ENCODE results near the gene NEGR1.

NEGR1 gene

GRCh38 chr1:71796006-71796405 lies 486.3 kb downstream of the NEGR1 start:
- no peak overlapping the region for H3K4me3 ChIP-seq (ENCODE audit: low read depth, low read length)
- TF ChIP-seq CTCF (IDR thresholded peaks at IDR 0.05; ENCODE audit: borderline replicate concordance, insufficient read depth, low read depth, low read length), result no peak

DNA sequence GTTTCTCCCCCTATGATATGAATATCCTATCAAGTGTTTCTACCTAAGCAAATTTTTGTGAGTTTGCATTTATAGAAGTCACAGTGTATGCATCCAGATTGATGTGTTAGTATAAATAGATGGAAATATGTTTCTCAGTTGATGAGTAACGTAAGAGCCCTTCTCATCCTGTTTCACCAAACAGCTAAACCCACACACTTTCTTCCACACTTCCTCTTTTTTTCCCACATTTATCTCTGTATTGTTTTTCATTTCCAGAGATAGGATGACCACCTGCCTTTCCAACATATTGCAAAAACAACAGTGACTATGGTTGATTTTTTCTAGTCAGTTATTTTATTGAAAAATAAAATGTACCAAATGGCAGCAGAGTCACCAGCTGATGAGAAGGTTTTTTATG lies 490.1 kb downstream of the NEGR1 start:
- H3K4me3 ChIP-seq (ENCODE audit: low read depth, low read length), result no peak overlapping the region
- TF ChIP-seq CTCF (IDR thresholded peaks at IDR 0.05; ENCODE audit: borderline replicate concordance, insufficient read depth, low read depth, low read length), result no peak

DNA sequence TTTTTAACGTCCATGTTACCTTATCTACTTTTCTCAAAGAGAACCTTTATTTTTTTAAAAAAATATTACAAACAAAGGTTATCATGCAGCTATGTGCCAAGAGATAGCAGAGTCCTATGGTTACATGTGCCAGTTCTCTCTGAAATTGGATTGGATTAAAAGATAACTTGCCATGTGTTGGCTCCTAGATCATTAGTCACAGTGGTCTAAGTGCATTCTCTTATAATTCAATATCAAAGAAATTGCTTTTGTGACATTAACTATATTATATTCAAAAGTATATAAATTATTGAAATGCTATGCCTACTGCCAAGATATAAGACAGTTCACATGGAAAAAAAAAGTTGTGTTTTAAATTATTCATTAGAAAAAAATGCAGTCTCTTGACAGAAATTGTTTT lies 494.2 kb downstream of the NEGR1 start:
- TF ChIP-seq CTCF (IDR thresholded peaks at IDR 0.05; ENCODE audit: borderline replicate concordance, insufficient read depth, low read depth, low read length), result no peak
- H3K4me3 ChIP-seq (ENCODE audit: low read depth, low read length), result no peak overlapping the region

- H3K4me3 ChIP-seq (ENCODE audit: low read depth, low read length), result no peak overlapping the region
Measured at GRCh38 chr1:71787699-71788098, 494.6 kb downstream of the NEGR1 start.

GRCh38 chr1:71786218-71786617 lies 496.1 kb downstream of the NEGR1 start:
- no peak overlapping the region for H3K4me3 ChIP-seq (ENCODE audit: low read depth, low read length)
- TF ChIP-seq CTCF (IDR thresholded peaks at IDR 0.05; ENCODE audit: borderline replicate concordance, insufficient read depth, low read depth, low read length), result no peak

More at GRCh38 chr1:71787699-71788098, 494.6 kb downstream of the NEGR1 start:
- TF ChIP-seq CTCF (IDR thresholded peaks at IDR 0.05; ENCODE audit: borderline replicate concordance, insufficient read depth, low read depth, low read length), result no peak

- no peak for TF ChIP-seq CTCF (IDR thresholded peaks at IDR 0.05; ENCODE audit: borderline replicate concordance, insufficient read depth, low read depth, low read length)
Measured at GRCh38 chr1:71785450-71785849, 496.9 kb downstream of the NEGR1 start.

GRCh38 chr1:71785000-71785399 lies 497.3 kb downstream of the NEGR1 start:
- no peak for TF ChIP-seq CTCF (IDR thresholded peaks at IDR 0.05; ENCODE audit: borderline replicate concordance, insufficient read depth, low read depth, low read length)
- no peak overlapping the region for H3K4me3 ChIP-seq (ENCODE audit: low read depth, low read length)

More at GRCh38 chr1:71785450-71785849, 496.9 kb downstream of the NEGR1 start:
- H3K4me3 ChIP-seq (ENCODE audit: low read depth, low read length), result no peak overlapping the region
